SK-N-SH (cell line): ENCODE data around the gene CCDC87.

Source experiments
- CTCF ChIP-seq: fragments of 200-600 bp; sonication (generic); IDR thresholded peaks from 2 replicates; pipeline ENCODE4 v1.6.1; 2017; ENCODE audit warnings: antibody characterized with exemption, mild to moderate bottlenecking, moderate library complexity
- MEF2A ChIP-seq: IDR thresholded peaks from 2 replicates; pipeline ENCODE4 v1.4.0; 2012; ENCODE audit warnings: low read depth, borderline replicate concordance
- POLR2AphosphoS5 ChIP-seq: IDR thresholded peaks from 2 replicates; pipeline ENCODE4 v1.6.1; 2012; ENCODE audit warnings: low read depth, low read length
- RFX5 ChIP-seq: IDR thresholded peaks from 2 replicates; pipeline ENCODE4 v1.6.1; 2012; ENCODE audit warnings: mild to moderate bottlenecking, improper control_type of control experiment, low read length
- TF ChIP-seq, protein P1 (sequence below): IDR thresholded peaks from 2 replicates; pipeline ENCODE4 v1.6.1; 2012; ENCODE audit warnings: mild to moderate bottlenecking, low read depth, low read length, moderate library complexity

- no peak for TF ChIP-seq MEF2A
- no peak for TF ChIP-seq CTCF
- no peak for TF ChIP-seq POLR2AphosphoS5
- TF ChIP-seq, protein P1, sequence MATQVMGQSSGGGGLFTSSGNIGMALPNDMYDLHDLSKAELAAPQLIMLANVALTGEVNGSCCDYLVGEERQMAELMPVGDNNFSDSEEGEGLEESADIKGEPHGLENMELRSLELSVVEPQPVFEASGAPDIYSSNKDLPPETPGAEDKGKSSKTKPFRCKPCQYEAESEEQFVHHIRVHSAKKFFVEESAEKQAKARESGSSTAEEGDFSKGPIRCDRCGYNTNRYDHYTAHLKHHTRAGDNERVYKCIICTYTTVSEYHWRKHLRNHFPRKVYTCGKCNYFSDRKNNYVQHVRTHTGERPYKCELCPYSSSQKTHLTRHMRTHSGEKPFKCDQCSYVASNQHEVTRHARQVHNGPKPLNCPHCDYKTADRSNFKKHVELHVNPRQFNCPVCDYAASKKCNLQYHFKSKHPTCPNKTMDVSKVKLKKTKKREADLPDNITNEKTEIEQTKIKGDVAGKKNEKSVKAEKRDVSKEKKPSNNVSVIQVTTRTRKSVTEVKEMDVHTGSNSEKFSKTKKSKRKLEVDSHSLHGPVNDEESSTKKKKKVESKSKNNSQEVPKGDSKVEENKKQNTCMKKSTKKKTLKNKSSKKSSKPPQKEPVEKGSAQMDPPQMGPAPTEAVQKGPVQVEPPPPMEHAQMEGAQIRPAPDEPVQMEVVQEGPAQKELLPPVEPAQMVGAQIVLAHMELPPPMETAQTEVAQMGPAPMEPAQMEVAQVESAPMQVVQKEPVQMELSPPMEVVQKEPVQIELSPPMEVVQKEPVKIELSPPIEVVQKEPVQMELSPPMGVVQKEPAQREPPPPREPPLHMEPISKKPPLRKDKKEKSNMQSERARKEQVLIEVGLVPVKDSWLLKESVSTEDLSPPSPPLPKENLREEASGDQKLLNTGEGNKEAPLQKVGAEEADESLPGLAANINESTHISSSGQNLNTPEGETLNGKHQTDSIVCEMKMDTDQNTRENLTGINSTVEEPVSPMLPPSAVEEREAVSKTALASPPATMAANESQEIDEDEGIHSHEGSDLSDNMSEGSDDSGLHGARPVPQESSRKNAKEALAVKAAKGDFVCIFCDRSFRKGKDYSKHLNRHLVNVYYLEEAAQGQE, result no peak
- TF ChIP-seq RFX5, result no peak
Observed at GRCh38 chr11:66631883-66632282, 39.0 kb upstream of the CCDC87 start.
